Activated naive CD4-positive, alpha-beta T cell treated with anti-CD3 and anti-CD28 coated beads, Interleukin-2, amount 50 U/mL, for 72 hours (primary cell): Measurements from ENCODE around the gene CWC15. TPM values are rescaled to one million over a fixed set of nuclear protein-coding genes. Genes with fewer than 3 reads are reported as not detected.
"Not testable (repeated sequence)": the region's sequence is repeated elsewhere in the genome, so short reads cannot be mapped to it uniquely, and the experiment has no call there.

Experiments
- ATAC-seq, 2 donors: fragments of 150-1000 bp; cut with Tn5 transposase; 2 replicates each; pipeline ENCODE4 v1.10.0; 2021; ENCODE audit warnings: mild to moderate bottlenecking in 2 of 2, moderate library complexity in 2 of 2
- DNase-seq, 2 donors: peaks; one replicate each; pipeline ENCODE4 v3.0.0; 2021 to 2022; ENCODE audit warnings: low spot score in 2 of 2
- H3K27ac Mint-ChIP-seq, 2 donors: one replicate each; pipeline ENCODE4 v1.8.0; 2022; ENCODE audit warnings: mild to moderate bottlenecking in 2 of 2, mixed read lengths in 2 of 2
- H3K36me3 Mint-ChIP-seq, 2 donors: one replicate each; pipeline ENCODE4 v1.8.0; 2022; ENCODE audit warnings: mixed read lengths in 2 of 2
- H3K9me3 Mint-ChIP-seq, 2 donors: one replicate each; pipeline ENCODE4 v1.8.0; 2022; ENCODE audit warnings: mixed read lengths in 2 of 2
- total RNA-seq, 2 donors: library from RNA; stranded (reverse); gene quantifications; one replicate each; pipeline ENCODE4 v1.2.3, GENCODE V29; 2022

Gene CWC15
- total RNA-seq, 2 donors from 2014 or later = 83.0 to 85.9 TPM

DNA sequence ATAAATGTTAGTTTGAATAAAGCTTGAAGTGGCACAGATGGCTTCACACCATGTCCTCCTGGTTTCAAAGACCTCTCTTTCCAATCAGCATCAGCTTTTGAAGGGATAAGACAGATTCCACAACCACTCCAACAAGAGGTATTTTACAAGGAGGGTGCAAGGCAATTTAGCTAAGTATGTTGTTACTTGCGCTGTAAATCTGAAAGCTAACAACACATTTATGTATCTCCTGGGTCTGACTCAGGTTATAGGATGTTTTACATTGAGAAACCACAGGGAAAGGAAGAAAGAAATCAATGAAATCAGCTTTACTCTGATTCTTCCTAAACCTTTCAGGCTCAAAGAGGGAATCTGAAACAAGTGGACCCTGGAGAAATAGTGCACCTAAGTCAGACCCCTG lies 12.1 kb downstream of the CWC15 start:
- no peak for ATAC-seq
- Mint-ChIP-seq H3K36me3 (peaks cover 7% of the 10 kb centered on the region in 2 donors), H3K9me3 (no peaks in the 10 kb centered on the region), H3K27ac (no peak overlapping the region)
- no peak for DNase-seq

GRCh38 chr11:94960488-94960887 lies 12.9 kb downstream of the CWC15 start:
- Mint-ChIP-seq H3K9me3 (no peaks in the 10 kb centered on the region), H3K27ac (no peak overlapping the region), H3K36me3 (peaks cover 4 to 7% of the 10 kb centered on the region in 2 donors)
- DNase-seq (no peak), ATAC-seq (no peak)

- no peak for ATAC-seq
- Mint-ChIP-seq H3K27ac (no peak overlapping the region), H3K9me3 (no peaks in the 10 kb centered on the region), H3K36me3 (peaks cover 0 to 7% of the 10 kb centered on the region in 2 donors)
- DNase-seq = no peak
Measured at GRCh38 chr11:94959179-94959578, 14.2 kb downstream of the CWC15 start.

DNA sequence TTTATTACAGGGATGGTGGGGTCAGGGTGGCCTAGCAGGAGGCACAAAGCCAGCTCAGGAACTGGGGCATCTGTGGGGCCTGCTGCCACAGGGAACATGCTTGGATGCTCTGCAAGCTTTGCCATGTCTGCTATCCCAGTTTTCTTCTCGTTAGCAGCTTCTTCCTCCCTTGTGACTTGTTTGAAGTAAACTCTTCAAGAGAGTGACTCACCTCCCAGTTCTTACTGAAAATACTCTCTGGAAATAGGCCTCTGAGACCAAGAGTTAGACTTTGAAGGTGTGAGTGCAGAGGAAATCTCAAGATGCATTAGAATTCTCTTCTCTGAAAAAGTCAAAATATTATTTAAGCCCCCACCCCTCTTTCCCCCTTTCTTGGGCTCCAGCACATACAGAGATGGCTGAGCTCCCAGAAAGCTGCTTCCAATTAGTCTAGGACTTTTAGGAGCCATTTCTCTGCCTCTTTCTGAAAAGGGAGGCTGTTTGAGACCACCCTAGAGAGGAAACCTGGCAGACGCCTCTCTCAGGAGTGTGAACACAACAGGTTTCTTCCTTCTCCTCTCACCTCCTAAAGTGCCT lies 15.1 kb downstream of the CWC15 start:
- Mint-ChIP-seq H3K9me3 (no peaks in the 10 kb centered on the region), H3K27ac (peak overlapping the region; percentile 24 to 46), H3K36me3 (peaks cover 0 to 4% of the 10 kb centered on the region in 2 donors)
- no peak for ATAC-seq
- no peak for DNase-seq

- Mint-ChIP-seq H3K27ac (no peak overlapping the region), H3K9me3 (no peaks in the 10 kb centered on the region), H3K36me3 (no peaks in the 10 kb centered on the region)
- DNase-seq = no peak
- no peak for ATAC-seq
Measured at GRCh38 chr11:94956963-94957362, 16.4 kb downstream of the CWC15 start.

GRCh38 chr11:94954753-94955152 lies 18.6 kb downstream of the CWC15 start:
- DNase-seq (no peak), ATAC-seq (peak; percentile 31 to 91)
- H3K27ac Mint-ChIP-seq = peak overlapping the region in 1 of 2 donors; percentile 30
- no peaks in the 10 kb centered on the region for H3K9me3 Mint-ChIP-seq
- H3K36me3 Mint-ChIP-seq = no peaks in the 10 kb centered on the region

DNA sequence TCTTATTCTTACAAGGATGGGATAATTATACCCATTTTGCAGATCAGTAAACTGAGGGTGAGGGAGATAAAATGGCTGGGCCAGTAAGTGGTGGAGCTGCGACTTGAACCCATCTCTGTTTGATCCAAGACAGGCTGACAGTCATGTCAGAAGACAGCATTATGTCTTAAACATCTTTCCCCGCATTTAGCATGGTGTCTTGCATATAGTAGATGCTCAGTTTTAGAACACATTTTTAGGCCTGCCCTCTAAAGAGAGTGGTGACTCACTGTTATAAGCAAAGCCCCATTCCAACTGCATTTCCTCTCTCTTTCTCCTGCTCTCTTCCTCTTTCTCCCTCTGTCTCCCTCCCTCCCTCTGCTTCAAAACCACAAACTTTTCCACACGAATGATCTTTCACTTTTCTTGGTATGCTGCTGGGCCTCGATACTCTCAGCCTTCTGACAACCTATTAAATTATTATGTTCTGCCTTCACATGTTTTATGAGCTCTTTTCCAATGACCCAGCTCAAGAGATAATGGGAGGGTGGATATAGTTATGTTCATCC lies 25.2 kb downstream of the CWC15 start:
- DNase-seq (no peak), ATAC-seq (no peak)
- Mint-ChIP-seq H3K36me3 (no peaks in the 10 kb centered on the region), H3K27ac (peak overlapping the region in 1 of 2 donors; percentile 21), H3K9me3 (no peaks in the 10 kb centered on the region)

DNA sequence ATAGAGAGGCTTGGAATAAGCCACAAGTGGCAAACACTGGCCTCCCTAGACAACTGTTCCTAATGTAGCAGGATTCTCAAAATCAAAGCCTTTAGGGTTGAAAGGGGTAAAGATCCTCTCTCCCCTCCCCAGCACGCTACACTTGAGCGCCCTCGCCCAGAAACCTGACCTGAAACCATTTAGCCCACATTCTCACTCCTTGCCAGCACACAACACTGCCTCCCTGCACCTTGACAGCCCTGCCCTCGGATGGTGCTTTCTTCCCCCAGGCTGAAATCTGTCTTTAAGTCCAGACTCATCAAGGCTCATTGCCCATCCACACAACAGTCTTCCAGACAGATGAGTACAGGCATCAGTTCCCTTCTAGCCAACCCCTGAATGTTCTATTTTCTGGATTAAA lies 26.5 kb downstream of the CWC15 start:
- DNase-seq (no peak), ATAC-seq (no peak)

DNA sequence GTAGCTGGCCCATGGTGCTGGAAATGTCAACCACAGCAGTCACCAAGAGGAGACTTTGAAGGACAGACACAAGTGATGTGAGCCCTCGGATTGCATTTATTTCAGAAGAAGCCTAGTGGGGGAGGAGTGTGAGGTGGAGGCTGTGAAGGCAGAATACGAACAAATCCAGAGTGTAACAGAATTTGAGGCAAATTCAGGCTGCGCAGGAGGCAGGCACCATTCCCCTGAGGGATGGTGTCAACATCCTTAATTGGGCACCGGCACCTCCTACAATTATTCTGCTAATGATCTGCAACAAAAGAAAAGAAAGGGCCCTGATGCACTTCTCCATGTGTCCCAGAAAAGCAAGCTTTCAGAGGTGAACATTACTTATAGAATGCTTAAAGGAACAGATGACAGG lies 32.2 kb downstream of the CWC15 start:
- Mint-ChIP-seq H3K27ac (no peak overlapping the region), H3K9me3 (no peaks in the 10 kb centered on the region), H3K36me3 (no peaks in the 10 kb centered on the region)
- ATAC-seq = no peak
- no peak for DNase-seq

More for the DNA sequence above, 26.5 kb downstream of the CWC15 start:
- Mint-ChIP-seq H3K9me3 (no peaks in the 10 kb centered on the region), H3K36me3 (no peaks in the 10 kb centered on the region), H3K27ac (no peak overlapping the region)

DNA sequence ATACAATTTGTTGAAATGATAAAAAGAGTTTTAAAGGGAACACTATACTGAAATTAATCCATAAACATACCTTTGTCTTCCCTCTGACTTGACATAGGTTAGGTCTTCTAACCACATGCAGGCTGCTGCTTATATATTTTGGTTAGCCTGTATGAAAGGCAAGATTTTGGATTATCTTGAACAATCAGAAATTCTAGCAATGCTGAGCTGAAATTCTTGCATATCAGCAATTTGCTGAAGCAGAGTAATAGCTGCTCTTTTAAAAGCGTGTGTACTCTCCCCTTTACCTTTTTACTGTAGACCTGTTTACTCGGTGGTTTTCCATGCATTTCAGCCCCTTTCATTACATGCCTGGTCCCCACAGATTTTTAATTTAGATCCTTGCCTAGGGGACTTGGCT lies 34.0 kb downstream of the CWC15 start:
- no peak overlapping the region for H3K27ac Mint-ChIP-seq

GRCh38 chr11:94938095-94939055 lies 35.0 kb downstream of the CWC15 start:
- Mint-ChIP-seq H3K36me3 (no peaks in the 10 kb centered on the region), H3K27ac (peak overlapping the region in 1 of 2 donors; percentile 6), H3K9me3 (no peaks in the 10 kb centered on the region)
- ATAC-seq (no peak), DNase-seq (no peak)

More for the DNA sequence above, 34.0 kb downstream of the CWC15 start:
- no peaks in the 10 kb centered on the region for H3K36me3 Mint-ChIP-seq
- no peaks in the 10 kb centered on the region for H3K9me3 Mint-ChIP-seq
- DNase-seq (no peak), ATAC-seq (no peak)

DNA sequence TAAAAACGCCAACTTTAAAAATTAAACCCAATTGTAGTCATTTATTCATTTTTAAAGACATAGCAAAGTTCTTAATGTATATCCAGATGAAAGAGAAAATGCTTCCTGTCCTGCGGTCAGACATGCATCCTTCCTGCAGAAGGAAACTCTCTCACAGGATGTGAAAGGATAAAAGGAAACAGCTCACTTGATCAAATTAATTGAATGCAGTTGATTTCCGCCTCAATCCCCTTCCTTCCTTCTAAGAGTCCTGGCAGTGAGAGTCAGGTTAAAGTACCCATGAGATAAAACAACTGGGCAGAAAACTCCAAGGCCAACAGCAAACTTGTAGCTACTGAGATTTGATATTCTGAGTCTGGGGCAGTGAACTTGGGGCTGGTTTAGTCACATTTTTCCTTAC lies 38.5 kb downstream of the CWC15 start:
- ATAC-seq = no peak
- no peak for DNase-seq
- Mint-ChIP-seq H3K9me3 (peaks cover 0 to 4% of the 10 kb centered on the region in 2 donors), H3K27ac (no peak overlapping the region), H3K36me3 (no peaks in the 10 kb centered on the region)

- ATAC-seq (peak; percentile 49 to 73), DNase-seq (no peak)
- peak overlapping the region in 1 of 2 donors; percentile 13 for H3K27ac Mint-ChIP-seq
- H3K36me3 Mint-ChIP-seq = no peaks in the 10 kb centered on the region
- peaks cover 0 to 4% of the 10 kb centered on the region in 2 donors for H3K9me3 Mint-ChIP-seq
Measured at GRCh38 chr11:94934362-94934761, 39.0 kb downstream of the CWC15 start.

DNA sequence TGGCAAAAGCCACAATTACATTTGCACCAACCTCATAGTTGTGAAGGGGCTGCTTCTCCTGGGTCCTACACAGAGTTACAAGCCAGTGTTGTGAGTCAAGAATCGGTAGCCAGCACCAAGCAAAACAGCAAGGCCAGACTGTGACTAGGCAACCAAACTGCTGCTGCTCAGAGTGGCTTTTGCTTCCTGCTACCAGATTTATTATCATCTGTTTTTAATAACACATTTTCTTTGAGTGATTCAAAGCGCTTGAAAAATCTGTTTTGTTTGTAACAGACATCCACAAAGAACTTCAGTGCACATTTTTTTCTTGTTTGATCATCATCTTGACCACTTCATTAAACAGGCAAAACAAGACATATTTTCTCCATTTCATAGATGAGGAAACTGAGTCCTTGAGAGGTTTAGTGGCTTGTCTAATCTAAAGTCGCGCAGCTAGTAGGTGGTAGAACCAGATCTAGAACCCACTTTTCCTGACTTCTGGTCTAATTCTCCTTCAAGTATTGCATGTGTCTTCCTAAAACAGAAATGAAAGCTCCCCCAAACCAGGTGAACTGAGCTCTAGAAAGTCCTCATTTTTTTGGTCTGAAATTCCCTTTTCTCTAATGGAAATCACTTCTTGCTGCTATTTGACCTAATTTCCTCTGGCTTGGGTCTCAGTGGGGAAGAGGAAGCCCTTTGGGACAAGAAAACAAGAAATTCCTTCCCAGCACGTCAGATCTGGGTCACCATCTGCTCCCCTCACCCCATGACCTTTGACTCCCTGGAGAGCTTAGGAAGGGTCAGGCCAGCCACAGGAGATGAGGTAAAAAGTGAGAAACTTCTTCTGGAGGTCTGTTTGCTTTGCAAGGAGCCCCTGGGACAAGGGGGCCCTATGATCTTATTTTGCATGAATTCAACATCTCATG lies 39.9 kb downstream of the CWC15 start:
- DNase-seq (no peak), ATAC-seq (no peak)
- H3K27ac Mint-ChIP-seq = no peak overlapping the region
- no peaks in the 10 kb centered on the region for H3K36me3 Mint-ChIP-seq
- H3K9me3 Mint-ChIP-seq = peaks cover 0 to 4% of the 10 kb centered on the region in 2 donors

DNA sequence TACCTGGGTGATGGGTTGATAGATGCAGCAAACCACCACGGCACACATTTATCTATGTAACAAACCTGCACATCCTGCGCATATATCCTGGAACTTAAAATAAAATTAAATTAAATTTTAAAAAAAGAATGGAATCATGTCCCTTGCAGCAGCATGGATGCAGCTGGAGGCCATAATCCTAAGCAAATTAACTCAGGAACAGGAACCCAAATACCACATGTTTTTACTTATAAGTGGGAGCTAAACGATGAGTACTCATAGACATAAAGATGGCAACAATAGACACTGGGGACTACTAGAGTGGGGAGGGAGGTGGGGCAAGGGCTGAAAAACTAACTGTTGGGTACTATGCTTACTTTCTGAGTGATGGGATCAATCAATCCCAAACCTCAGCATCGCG lies 40.9 kb downstream of the CWC15 start:
- Mint-ChIP-seq H3K27ac (no peak overlapping the region), H3K36me3 (no peaks in the 10 kb centered on the region), H3K9me3 (peaks cover 0 to 4% of the 10 kb centered on the region in 2 donors)
- DNase-seq (no peak), ATAC-seq (no peak)

- not testable (repeated sequence) for H3K36me3 Mint-ChIP-seq, H3K9me3 Mint-ChIP-seq, H3K27ac Mint-ChIP-seq, ATAC-seq, DNase-seq
Measured at GRCh38 chr11:94932072-94932471, 41.3 kb downstream of the CWC15 start.
